GM19438 (cell line): Measurements from ENCODE around the gene PRLR.
"Not testable (repeated sequence)": the region's sequence is repeated elsewhere in the genome, so short reads cannot be mapped to it uniquely, and the experiment has no call there.

Experiments
- ATAC-seq: cut with Tn5 transposase; IDR thresholded peaks from one replicate; pipeline ENCODE4 v1.9.1; 2021; ENCODE audit warnings: low read depth; ENCODE audit not compliant: unreplicated experiment

Gene PRLR

DNA sequence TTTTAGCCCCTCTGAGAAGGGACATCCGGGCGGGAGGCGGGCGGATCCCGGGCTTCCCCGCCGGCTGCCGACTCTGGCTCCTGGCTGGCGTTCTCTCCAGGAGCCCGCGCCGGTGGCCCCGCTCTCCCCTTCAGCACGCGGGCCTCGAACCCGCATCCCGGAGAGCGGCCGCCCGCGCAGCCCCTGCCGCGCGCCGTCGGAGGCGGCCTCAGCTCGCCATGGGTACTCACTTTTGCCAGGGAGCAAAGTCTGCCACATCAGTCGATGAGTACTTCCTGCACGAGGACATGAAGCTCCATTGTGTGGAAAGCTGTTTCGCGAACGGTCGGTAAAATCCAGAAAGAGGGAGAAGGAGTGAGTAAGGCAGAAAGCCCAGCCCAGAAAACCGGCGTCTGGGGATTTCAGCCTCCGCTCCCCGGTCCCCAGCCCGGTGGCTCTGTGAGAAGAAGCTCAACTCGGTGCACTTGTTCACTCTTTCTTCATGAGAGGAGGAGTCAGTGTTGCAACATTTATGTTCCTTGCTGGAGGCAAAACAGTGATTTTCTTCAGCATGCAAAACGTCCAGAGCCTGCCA lies at the start of gene PRLR:
Gene PRLR, minus strand, starts transcription at position 450 of the 574 bp plus-strand sequence. CDS start 140,867 bp downstream, outside the sequence.
- peak; percentile 20 for ATAC-seq

DNA sequence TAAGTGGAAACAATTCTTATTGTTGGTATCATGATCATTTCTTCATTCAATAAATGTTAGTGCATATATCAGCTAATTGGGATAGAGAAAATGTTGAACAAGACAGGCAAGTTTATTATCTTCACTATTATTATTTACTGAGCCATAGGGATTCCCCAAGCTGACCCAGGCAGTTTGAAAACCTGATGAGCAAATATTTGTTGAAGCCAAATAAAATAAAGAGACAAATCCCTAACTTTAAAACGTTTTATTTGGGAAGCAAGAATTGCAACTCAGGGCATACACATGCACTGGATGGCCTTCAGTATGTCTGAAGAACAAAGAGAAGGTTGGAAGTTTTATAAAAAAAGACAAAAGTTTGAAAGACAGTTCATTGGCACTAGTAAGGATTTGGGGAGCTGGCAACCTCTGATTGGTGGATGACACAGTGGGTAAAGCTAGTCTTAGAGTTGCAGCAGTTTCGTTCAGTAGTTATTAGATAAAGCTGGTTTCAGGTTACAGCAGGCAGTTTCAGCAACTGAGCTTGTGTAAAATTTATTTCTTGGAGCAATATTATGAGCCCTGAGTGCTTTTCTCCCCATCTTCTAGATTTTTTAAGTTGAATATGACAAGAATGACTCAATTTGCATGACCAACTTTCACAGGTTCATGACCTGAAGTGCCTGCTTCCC lies 44.7 kb upstream of the PRLR start:
- no peak for ATAC-seq

DNA sequence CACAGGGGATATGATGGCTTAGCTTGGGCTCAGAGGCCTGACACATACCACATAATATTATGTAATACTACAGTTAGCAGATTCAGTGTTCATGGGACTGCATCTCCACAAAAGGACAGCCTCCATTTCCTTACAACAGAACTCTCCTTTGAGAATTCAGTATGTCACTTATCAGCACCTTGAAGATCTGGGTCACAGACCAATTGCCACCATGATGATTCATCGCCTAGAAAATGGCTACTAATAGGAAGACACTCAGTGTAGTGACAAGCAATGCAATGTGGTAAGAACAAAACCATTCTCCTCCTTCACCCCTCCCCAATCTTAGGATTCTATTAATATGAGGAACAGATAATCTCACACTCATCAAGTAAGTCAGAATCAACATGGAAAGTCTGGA lies 38.7 kb upstream of the PRLR start:
- ATAC-seq: no peak

DNA sequence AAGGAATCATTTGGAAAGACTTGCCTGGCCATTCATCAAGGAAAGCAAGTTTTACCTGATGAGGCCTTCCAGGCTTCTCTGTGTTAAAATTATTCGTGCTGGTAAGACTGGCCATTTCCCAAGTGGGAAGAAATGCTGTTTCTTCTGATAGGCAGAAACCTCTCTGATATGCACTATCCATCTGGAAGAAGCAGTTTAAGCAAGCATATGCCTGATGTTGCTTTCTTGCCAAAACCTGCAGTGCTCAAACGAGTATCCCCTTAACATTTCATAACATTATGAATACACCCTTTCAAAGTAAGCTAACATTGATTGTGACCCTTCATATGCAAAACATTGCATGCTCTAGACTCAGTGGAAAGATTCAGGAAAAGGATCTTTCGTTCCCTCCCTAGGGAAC lies 36.0 kb upstream of the PRLR start:
- ATAC-seq: no peak

DNA sequence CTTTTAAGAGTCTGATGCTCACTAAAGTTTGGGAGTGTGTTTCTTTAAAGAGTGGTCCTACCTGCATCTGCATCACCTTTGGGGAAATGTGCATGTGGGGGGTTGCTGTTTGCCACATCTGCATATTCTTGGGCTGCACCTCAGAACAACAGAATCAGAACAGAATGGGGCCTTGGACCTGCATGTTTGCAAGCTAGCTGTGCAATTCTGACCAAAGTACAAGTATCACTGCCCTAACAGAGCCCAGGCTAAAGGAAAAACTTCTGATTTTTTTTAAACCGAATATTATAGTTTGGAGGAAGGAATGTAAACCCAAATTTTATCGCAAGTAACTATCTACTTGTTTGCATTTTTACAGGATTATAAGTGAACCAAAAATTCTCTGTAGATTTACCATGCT lies 34.2 kb upstream of the PRLR start:
- no peak for ATAC-seq

DNA sequence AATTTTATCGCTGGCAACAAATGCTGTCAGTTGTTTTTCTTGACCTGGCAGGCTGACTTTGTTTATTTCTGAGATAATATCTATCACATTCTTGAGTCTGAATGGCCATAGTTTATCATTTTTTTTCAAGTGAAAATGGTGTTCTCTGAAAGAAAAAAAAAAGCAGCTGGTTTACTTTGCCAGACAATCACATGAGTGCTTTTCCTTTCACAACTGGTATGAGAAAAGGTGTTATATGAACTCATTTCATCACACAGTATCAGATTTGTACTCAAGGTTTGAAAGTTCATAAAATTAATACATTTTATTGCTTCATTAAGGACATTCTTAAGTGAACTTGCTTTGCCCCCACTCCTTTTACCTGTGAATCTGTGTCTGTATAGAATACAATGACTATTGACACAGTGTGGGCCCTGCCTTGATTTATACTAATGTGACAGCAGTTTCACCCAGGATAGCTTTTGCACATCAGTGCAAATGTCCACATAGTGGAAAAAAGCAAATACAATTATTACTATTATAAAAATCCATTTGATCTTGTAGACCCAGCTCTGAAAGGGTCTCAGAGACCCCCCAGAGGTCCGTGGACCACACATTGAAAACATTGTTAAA lies 33.1 kb upstream of the PRLR start:
- no peak for ATAC-seq

DNA sequence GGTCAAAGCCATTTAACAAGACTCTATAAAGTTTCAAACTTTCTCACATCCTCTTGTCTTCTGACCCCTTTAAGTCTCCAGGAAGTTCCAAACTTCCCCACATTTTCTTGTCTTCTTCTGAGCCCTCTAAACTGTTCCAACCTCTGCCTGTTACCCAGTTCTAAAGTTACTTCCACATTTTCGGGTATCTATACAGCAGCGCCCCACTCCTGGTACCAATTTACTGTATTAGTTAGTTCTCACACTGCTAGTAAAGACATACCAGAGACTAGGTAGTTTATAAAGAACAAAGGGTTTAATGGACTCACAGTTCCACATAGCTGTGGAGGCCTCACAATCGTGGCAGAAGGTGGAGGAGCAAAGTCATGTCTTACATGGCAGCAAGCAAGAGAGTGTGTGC lies 23.3 kb upstream of the PRLR start:
- ATAC-seq: no peak

DNA sequence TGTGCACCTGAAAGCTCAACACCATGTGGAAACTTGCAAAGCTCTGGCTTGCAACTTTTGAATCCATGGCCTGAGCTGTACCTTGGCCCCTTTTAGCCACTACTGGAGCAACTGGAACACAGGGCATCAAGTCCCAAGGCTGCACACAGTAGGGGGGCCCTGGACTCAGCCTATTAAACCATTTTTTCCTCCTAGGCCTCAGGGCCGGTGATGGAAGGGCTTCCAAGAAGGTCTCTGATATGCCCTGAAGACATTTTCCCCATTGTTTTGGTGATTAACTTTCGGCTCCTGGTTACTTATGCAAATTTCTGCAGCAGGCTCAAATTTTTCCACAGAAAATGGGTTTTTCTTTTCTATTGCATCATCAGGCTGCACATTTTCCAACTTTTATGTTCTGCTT lies 22.7 kb upstream of the PRLR start:
- ATAC-seq: no peak

DNA sequence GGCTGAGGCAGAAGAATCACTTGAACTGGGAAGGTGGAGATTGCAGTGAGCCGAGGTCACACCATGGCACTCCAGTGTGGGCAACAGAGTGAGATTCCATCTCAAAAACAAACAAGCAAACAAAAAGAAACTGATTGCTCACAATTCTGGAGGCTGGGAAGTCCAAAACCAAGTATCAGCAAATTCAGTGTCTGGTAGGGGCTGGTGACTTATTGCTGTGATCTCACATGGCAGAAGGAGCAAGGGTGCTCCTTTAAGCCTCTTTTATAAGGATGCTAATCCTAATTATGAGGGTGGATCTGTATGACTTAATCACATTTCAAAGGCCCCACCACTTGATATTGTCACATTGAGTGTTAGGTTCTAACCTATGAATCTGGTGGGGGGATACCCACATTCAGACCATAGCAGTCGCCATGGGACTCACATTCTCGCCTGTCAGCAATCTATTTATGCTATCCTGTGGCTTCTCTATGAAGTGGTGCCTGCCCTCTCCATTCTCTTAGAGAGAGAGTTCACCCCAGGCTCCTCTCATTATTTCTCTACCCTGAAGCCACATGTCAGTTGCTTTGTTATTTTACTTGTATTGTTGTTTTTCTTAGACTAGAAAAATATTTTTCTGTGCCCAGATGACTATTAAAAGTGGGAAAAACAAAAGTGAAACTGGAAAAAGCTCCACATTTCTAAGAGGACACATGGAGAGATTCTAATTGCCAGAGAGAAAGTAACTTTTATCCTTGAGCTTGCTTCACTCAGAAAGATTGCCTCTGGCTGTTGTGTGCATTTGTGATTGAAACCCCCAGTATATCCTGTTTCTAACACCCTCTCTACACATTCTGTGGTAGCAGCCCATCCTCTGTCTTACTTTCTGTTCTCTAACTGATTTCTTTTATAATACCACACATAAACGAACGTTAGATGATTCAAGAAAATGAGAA lies 18.8 kb upstream of the PRLR start:
- ATAC-seq: no peak

DNA sequence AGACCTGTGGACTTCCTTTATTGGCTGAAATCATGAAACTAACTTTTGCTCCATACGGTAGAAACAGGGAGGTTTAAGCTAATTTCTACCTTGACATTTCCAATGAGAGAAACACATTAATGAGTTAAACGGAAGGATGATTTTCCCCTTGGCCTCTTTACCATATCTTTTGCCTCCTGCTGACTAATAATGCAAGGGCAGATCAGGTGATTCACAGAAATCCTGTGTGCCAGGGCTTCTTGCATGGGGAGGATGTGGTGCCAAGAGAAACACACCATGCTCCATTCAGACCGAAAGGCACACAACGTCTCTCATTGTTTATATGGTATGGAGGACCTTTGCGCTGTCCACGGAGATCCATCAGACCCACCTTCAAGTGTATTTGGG lies 17.4 kb upstream of the PRLR start:
- no peak for ATAC-seq

DNA sequence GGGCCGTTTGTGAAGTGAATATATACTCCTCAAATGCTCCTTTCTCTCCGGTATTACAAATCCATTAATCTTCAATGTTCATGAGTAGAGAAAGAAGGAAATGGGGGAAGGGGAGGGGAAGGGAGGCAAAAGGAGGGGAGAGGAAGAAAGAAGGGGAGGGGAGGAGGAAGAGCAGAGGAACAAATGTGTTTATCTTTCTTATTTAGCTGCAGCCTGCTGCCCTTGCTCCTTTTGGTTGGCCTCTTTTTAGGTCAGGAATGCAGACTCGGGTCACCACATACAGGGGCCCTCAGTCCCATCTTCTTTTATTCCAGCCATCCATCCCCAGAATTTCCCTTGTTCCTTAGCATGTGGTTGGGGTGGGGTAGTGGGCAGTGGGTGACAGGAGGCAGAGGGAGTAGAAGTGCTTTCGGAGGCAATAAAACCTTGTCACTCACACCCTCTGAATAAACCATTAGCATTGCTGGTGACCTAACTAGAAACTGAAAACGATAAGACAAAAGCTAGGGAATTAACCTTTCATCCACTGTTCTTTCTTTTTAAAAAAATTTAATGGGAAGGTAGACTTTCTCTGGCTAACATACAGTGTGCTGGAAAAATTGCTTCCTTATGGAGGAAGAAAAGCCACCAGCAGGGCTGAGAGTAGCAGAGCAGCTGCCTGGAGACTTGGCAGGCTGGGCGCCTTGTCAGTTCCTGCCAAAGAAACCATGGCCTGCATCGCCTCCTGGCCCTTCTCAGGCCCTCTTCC lies 16.8 kb upstream of the PRLR start:
- no peak for ATAC-seq

DNA sequence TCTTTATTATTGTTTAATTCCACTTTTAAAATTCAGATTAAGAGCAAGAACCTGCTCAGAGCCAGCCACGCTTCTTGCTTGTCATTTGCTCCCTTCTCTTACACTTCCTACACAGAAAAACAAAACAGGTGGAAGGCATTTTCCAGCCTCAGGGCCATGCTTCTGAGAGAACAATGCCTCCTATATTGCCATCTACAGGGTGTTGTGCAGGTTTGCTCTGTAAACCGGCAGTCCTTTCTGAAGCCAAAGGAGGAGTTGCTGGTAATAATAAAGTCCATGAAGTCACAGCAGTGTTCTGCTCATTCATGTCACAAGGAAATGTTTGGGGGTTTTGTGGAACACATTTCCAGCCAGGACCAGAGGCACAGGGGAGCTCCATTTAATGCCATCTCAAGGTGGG lies 16.1 kb upstream of the PRLR start:
- ATAC-seq: no peak

DNA sequence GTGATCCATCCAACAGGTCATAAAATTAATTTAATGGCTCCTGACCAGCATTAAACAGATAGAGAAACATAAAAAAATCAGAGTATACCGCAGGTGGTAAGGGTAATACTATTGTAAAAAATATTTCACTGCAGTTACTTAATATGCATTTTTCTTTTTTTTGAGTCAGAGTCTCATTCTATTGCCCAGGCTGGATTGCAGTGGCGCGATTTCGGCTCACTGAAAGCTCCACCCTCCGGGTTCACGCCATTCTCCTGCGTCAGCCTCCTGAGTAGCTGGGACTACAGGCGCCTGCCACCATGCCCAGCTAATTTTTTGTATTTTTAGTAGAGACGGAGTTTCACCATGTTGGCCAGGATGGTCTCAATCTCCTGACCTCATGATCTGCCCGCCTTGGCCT lies 15.1 kb upstream of the PRLR start:
- not testable (repeated sequence) for ATAC-seq

DNA sequence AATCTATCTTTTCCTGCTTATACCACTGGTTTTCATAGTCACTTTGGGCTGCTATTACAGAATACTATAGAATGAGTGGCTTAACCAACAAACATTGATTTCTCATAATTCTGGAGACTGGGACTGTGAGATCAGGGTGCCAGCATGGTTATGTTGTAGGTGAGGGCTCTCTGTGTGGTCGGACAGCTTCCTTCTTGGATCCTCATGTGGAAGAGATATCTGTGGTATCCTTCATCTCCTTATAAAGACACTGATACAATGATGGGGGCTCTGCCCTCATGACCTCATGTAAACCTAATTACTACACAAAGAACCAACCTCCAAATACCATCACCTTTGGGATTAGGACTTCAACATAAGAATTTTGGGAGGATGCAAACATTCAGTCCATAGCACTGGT lies 13.9 kb upstream of the PRLR start:
- ATAC-seq: no peak

DNA sequence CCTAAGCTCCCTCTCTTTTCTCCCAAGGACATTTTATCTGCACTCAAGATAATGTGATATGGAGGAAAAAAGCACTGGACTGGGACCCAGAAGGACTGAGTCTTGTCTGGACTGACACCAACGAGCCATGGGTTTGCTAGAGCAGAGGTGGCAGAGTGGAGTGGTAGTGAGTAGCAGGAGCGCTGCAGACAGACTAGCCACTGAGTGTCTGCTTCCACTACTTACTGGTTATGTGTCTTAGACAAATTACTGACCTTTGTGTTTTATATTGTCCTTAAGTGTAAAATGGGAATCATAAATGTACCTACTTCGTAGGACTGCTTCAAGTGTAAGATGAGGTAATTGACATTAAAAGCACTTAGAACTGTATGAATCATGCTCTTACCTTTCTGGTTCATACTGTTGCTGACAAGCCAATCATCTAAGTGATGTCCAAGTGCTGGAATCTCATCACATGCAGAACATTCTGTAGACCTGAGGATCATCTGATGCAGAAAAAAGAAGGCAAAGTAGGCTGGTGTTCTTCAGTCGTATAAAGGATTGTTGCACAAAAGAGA lies 12.5 kb upstream of the PRLR start:
- ATAC-seq: no peak

DNA sequence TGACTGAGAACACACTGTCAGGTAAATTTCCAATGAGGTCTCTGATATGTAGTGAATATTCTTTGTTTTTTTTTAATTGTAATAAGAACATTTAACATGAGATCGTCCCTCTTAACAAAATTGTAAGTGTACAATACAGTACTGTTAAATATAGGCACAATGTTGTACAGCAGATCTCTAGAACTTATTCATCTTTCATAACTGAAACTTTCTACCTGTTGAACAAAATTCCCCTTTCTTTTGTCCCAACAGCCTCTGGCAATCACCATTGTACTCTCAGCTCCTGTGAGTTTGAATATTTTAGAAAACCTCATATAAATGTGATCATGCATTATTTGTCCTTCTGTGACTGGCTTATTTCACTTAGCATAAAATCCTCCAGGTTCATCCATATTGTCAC lies 10.6 kb upstream of the PRLR start:
- no peak for ATAC-seq

DNA sequence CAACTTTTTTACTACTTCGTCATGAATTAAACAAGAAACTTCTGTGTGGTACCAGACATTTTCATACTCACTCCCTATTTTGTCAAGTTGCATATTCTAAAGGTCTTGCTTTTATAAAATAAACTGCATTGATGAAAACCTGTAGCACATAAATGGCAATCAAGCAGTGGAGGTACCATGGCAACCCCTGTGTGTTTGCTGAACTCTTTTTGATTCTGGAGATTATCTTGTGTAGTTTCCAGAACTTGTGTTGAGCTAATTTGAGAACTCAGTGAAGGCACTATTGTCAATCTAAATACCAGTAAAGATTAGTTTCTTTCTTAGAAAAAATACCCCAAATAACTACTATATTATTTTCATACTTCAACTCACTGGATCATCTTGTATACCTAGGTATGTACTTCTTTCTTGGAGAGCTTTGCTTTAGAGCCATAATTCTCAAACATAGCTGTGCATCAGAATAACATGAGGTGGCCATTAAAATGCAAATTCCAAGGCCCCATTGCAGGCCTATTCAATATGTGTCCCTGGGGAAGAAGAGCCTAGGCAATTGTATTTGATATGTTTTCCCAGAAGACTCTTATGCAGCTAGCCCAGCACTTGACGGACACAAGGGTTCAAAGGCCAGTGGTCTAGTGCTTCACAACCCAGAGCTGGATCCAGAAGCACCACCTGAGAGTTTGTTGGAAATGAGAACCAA lies 9.8 kb upstream of the PRLR start:
- ATAC-seq: no peak

DNA sequence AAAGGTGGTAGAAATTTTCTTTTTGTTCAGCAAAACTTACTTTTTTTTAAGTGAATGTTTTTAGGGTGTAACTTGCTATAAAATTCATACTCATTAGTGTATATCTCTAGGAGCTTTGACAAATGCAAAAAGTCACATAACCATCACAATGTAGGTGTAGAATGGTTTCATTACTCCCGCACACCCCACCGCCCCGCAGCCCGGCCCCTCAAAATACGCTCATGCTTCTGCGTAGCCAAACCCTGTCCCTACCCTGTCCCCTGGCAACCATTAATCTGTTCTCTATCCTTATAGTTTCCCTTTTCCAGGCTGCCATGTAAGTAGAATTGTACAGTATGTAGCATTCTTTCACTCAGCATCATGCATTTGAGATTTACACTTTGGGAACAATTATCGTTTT lies 9.2 kb upstream of the PRLR start:
- no peak for ATAC-seq

DNA sequence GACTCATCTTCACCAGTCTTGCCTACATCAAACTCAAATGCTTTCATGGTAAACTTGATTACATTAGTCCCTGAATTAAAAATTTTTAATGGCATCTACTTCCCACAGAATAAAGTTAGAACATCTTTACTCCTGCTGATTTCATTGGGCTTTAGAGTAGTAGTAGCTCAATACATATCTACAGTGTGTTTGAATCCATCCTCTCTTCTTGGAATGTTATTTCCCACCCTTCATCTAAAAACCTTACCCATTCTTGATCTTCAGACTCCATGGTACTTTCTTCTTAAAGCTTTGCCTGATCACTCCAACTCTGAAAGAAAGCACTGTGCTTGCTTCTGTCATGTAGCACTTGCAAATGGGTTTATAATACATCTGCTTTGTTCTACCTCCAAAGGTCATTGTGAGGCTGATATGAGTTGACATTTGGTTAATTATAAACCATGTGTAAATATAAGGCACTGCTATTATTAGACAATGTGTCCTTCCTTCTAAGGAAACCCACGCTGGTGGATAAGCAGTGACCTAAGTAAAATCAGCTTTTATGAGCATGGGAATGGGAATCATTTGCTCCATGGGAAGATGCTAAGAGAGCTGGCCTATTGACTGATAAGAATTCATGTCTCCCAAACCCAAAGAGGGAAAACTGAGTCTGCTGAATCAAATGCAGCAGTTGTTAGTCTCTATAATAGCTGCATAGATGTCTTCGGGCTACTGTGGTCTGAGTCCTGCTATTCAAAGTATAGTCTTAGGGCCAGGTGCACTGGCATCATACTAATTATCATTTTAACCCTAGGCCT lies 7.5 kb upstream of the PRLR start:
- peak; percentile 88 for ATAC-seq
